Bronchial epithelial cell (primary cell): ENCODE data around the gene TPGS1. TPM values are rescaled to one million over a fixed set of nuclear protein-coding genes. Genes with fewer than 3 reads are reported as not detected.
"Not testable (repeated sequence)": the region's sequence is repeated elsewhere in the genome, so short reads cannot be mapped to it uniquely, and the experiment has no call there.

Experiments used
- DNase-seq: peaks from one replicate; pipeline ENCODE4 v3.0.0-alpha.2; 2010; ENCODE audit warnings: low read depth
- FAIRE-seq: peaks from 2 replicates; lab custom pipeline; 2011; peaks lifted over from hg19 to GRCh38; lab: Jason Lieb, UNC
- H3K27me3 ChIP-seq: 2 replicates; pipeline ENCODE4 v1.5.1; 2011; ENCODE audit warnings: low read length; ENCODE audit not compliant: control insufficient read depth, insufficient read depth
- H3K36me3 ChIP-seq: 2 replicates; pipeline ENCODE4 v1.5.1; 2011; ENCODE audit warnings: low read length; ENCODE audit not compliant: control insufficient read depth, insufficient read depth
- H3K4me3 ChIP-seq: 2 replicates; pipeline ENCODE4 v1.5.1; 2011; ENCODE audit warnings: mild to moderate bottlenecking, low read depth, low read length, control low read depth
- total RNA-seq: library from RNA; depleted of rRNA; stranded (reverse); fragments of >200 nt; gene quantifications from 2 replicates; pipeline ENCODE4 v1.2.1, GENCODE V29; 2014
- TF ChIP-seq, protein P1 (sequence below): IDR thresholded peaks from 2 replicates; pipeline ENCODE4 v1.5.1; 2011; ENCODE audit warnings: mild to moderate bottlenecking, moderate library complexity, low read length, control low read depth, inconsistent platforms; ENCODE audit not compliant: insufficient read depth, severe bottlenecking

The TPGS1 gene
- total RNA-seq, 1 donor from 2014 or later: 23.2 TPM

DNA sequence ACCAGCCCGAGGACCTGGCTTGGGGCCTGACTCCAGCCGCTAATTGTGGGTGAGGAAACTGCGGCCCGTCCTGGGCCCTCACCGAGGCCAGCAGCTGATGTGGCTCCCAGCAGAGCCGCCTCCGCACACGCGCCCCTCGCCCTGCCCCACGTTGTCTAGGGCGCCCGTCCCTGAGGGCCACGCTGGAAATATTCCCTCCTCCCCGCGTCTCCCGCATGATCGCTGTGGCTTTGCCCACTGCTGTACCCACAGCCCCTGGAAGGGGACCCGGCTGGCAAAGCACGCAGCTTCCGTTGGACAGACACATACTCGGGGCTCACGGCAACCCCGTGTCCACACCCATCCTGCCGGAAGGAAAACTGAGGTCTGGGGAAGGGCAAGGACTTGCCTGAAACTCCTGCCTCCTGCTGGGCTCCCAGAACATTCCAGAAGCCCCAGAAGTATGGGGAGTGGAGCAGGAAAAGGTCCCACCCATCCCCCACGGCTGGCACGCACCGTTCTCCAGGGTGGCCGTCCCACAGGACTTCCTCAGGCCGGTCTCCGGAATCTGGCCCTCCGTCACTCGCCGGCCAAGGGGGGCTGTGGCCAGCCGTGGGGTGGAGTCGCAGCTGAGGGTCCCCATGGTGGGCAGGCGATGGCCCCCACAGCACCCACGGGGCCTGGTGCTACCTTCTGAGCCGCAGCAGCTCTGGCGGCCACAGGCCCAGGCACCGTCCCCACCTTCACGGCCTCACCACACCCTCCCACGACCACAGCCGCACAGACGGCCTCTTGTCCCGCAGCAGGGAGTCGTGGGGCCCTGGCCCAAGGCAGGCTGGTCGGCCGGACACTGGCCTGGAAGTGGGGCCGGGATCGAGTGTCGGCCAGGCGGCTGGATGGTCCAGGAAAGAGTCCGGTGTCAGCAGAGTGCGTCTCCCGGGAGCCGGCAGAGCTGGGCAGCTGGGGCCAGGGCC is 32.9 kb upstream of the TPGS1 start:
- TF ChIP-seq, protein P1, sequence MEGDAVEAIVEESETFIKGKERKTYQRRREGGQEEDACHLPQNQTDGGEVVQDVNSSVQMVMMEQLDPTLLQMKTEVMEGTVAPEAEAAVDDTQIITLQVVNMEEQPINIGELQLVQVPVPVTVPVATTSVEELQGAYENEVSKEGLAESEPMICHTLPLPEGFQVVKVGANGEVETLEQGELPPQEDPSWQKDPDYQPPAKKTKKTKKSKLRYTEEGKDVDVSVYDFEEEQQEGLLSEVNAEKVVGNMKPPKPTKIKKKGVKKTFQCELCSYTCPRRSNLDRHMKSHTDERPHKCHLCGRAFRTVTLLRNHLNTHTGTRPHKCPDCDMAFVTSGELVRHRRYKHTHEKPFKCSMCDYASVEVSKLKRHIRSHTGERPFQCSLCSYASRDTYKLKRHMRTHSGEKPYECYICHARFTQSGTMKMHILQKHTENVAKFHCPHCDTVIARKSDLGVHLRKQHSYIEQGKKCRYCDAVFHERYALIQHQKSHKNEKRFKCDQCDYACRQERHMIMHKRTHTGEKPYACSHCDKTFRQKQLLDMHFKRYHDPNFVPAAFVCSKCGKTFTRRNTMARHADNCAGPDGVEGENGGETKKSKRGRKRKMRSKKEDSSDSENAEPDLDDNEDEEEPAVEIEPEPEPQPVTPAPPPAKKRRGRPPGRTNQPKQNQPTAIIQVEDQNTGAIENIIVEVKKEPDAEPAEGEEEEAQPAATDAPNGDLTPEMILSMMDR: no peak
- no peak overlapping the region for H3K4me3 ChIP-seq
- no peak for FAIRE-seq

DNA sequence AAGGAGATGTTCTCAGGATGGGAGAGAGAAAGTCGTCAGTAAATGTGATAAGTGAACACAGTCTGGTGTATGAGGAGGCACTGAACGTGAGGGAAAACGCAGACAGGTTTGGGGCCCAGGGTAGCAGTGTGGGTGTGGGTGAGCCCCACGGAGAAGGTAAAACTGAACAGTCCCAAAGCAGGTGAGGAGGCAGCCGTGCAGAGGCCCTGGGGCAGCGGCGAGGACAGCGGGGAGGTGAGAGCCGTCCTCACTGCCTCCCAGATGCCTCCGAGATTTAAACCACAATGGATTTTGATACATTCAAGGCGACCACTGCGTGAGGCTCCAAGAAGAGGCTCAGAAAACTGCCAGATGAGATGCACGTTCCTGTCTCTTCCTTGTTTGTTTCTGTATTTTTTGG is 31.9 kb upstream of the TPGS1 start:
- FAIRE-seq (no peak), DNase-seq (no peak)
- TF ChIP-seq, protein P1: no peak
- Histone ChIP-seq H3K36me3 (no peaks in the 10 kb centered on the region), H3K4me3 (no peak overlapping the region), H3K27me3 (no peaks in the 10 kb centered on the region)

More for the DNA sequence above, 32.9 kb upstream of the TPGS1 start:
- Histone ChIP-seq H3K27me3 (no peaks in the 10 kb centered on the region), H3K36me3 (no peaks in the 10 kb centered on the region)
- DNase-seq: no peak

DNA sequence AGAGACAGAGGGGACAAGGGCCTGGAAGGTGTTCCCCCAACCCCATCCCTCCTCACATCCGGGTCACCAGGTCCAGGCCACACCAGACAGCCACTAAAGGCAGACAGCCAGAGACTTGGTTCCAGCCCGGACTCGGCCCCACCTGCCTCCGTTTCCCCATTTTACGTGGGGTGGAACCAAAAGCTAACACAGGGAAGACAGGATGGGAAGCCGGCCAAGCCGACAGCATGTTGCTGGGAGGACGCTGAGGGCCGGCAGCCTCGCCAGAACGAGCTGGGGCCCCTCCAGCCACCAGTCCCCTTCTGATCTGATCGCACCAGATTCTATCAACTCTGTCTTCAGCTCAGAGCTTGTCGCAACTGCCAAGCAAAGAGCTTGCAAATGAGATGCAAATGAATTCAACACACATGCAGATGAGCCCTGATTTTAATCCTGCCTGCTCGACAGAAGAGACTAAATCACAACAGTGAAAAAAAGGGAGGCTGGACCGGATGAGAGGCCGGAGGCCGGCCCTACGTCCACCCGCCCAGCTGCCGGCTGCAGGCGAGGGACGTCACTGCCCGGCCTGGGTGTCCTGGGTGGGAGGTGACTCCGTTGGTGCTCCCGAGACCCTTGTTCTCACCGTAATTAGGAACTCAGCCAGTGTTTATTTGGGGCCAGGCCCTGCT is 28.9 kb upstream of the TPGS1 start:
- FAIRE-seq (no peak), DNase-seq (no peak)

DNA sequence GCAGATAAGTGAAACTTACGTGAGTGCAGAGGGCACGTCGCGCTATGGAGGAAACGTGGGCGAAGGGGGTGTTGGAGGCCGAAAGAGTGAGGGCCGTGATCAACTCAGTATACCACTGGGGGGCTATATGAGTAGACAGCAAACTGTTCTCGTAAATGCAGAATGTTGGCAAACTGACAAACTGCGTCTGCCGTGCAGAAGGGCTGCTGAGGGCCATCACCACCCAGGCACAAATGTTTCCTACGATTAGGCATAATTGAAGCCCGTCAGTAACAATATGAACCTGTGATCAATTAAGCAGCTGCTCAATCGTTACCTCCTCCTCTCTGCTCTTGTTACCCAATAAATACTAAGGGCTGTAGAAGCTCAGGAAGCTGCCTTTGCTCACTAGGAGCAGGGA is 28.3 kb upstream of the TPGS1 start:
- no peak for FAIRE-seq
- TF ChIP-seq, protein P1: no peak
- Histone ChIP-seq H3K27me3 (no peaks in the 10 kb centered on the region), H3K4me3 (no peak overlapping the region), H3K36me3 (no peaks in the 10 kb centered on the region)
- no peak for DNase-seq

More for the DNA sequence above, 28.9 kb upstream of the TPGS1 start:
- TF ChIP-seq, protein P1: no peak
- Histone ChIP-seq H3K36me3 (no peaks in the 10 kb centered on the region), H3K27me3 (no peaks in the 10 kb centered on the region), H3K4me3 (no peak overlapping the region)

DNA sequence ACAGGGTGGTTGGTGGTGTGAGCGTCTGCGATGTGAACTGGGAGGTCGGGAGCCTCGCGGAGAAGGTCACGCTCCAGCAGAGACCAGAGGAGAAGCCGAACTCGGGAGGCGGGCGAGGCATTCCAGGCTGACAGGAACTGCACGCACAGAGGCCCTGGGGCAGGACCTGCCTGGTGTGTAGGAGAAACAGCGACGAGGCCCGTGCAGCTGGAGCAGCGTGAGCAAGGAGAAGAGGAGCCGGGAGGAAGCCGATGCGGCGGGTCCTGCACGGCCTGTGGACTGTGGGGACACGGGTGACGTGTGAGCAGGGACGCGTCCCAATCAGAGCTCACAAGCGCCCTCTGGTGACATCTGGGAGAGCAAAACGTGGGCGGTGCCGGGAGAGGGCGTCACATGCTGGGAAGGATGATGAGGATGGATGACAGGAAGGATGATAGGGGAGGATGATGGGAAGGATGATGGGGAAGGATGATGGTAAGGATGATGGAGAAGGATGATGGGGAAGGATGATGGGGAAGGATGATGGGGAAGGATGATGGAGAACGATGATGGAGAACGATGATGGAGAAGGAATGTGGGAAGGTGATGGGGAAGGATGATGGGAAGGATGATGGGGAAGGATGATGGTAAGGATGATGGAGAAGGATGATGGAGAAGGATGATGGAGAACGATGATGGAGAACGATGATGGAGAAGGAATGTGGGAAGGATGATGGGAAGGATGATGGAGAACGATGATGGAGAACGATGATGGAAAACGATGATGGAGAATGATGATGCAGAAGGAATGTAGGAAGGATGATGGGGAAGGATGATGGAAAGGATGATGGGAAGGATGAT is 27.1 kb upstream of the TPGS1 start:
- DNase-seq (no peak), FAIRE-seq (no peak)
- TF ChIP-seq, protein P1: peak; percentile 53
- Histone ChIP-seq H3K27me3 (no peaks in the 10 kb centered on the region), H3K36me3 (no peaks in the 10 kb centered on the region), H3K4me3 (no peak overlapping the region)

DNA sequence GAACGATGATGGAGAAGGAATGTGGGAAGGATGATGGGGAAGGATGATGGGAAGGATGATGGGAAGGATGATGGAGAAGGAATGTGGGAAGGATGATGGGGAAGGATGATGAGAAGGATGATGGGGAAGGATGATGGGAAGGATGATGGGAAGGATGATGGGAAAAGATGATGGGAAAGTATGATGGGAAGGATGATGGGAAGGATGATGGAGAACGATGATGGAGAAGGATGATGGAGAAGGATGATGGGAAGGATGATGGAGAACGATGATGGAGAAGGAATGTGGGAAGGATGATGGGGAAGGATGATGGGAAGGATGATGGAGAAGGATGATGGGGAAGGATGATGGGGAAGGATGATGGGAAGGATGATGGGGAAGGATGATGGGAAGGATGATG is 26.2 kb upstream of the TPGS1 start:
- not testable (repeated sequence) for H3K4me3 ChIP-seq, FAIRE-seq, DNase-seq, H3K27me3 ChIP-seq, H3K36me3 ChIP-seq
